ENCODE data around the gene MRPL14.

The MRPL14 gene

DNA sequence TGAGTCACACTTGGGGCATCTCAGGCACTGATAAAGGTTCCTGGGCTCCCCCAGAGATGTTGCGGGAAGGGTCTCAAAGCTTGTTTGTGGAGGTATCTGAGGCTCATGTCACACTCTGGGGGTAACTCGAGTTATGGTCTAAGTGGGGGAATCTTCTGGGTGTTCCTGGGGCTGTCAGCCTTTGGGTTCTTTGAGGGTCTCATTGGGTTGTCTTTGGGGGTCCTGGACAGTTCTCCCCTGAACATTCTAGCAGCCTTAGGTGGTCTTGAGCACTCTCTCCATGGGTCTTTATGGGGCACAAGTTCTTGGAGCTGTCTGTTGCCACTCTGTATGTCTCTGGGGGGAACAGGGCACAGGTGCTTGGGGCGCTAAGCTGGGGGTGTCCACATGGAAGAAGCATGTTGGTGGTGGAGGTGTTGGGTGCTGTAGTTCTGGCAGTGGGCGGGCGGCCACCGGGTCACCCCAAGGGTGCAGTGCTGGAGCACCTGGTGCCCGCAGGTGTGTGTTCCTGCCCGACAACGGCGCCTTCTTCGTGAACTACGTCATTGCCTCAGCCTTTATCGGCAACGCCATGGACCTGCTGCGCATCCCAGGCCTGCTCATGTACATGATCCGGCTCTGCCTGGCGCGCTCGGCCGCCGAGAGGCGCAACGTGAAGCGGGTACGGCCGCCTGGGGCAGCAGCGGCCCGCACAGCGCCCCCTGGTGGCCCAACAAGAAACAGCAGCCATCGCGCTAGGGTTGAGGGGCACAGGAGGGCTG is 24.3 kb upstream of the MRPL14 start:
- Histone ChIP-seq H3K27me3 (ENCODE audit: insufficient read depth, poor library complexity, severe bottlenecking) (no peaks in the 10 kb centered on the region), H3K4me3 (replicated peaks; ENCODE audit: insufficient read depth, low read length) (no peak overlapping the region), H3K27ac (replicated peaks) (no peak overlapping the region)
- TF ChIP-seq GABPA (IDR thresholded peaks at IDR 0.05; ENCODE audit: low read depth): no peak
- no peak for TF ChIP-seq SPI1 (IDR thresholded peaks at IDR 0.05; ENCODE audit: borderline replicate concordance, low read depth)
- no peak for TF ChIP-seq POLR2AphosphoS5 (IDR thresholded peaks at IDR 0.05; ENCODE audit: low read depth)
- no peak for TF ChIP-seq REST (IDR thresholded peaks at IDR 0.05; ENCODE audit: insufficient replicate concordance, low read depth)
- TF ChIP-seq, protein P1, sequence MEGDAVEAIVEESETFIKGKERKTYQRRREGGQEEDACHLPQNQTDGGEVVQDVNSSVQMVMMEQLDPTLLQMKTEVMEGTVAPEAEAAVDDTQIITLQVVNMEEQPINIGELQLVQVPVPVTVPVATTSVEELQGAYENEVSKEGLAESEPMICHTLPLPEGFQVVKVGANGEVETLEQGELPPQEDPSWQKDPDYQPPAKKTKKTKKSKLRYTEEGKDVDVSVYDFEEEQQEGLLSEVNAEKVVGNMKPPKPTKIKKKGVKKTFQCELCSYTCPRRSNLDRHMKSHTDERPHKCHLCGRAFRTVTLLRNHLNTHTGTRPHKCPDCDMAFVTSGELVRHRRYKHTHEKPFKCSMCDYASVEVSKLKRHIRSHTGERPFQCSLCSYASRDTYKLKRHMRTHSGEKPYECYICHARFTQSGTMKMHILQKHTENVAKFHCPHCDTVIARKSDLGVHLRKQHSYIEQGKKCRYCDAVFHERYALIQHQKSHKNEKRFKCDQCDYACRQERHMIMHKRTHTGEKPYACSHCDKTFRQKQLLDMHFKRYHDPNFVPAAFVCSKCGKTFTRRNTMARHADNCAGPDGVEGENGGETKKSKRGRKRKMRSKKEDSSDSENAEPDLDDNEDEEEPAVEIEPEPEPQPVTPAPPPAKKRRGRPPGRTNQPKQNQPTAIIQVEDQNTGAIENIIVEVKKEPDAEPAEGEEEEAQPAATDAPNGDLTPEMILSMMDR (IDR thresholded peaks at IDR 0.05; ENCODE audit: insufficient read depth, low read length): peak; percentile 89
- peak; percentile 56 to 75 for DNase-seq (ENCODE audit: low read depth in 1 of 2, low spot score in 1 of 2)

DNA sequence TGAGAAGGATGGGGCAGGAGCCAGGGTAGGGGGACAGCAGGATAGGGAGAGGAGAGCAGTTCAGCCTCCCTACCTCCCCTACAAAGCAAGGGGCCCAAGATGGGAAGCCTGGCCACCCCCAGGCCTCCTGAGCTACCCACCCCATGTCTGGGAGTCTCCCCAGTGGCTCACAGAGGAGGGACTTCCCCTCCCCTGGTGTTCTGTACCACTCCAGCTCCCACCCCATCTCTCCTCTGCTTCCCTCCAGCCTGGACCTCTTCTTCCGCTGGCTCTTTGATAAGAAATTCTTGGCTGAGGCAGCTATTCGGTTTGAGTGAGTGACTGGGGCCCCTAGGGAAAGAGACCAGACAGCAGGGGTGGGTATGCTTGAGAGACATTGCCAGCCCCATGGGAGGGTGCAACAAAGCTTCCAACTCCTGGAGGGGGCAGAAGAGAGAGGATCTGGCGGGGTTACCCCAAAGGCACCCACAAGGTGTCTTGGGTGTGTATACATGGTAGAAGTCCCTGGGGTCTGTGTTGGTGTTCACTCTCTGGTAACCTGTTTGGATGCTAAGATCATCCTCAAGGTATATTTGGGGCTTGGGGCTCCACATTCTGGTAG is 23.2 kb upstream of the MRPL14 start:
- TF ChIP-seq GABPA (IDR thresholded peaks at IDR 0.05; ENCODE audit: low read depth) (no peak), SPI1 (IDR thresholded peaks at IDR 0.05; ENCODE audit: borderline replicate concordance, low read depth) (no peak), REST (IDR thresholded peaks at IDR 0.05; ENCODE audit: insufficient replicate concordance, low read depth) (no peak), POLR2AphosphoS5 (IDR thresholded peaks at IDR 0.05; ENCODE audit: low read depth) (no peak)
- TF ChIP-seq, protein P1 (IDR thresholded peaks at IDR 0.05; ENCODE audit: insufficient read depth, low read length): no peak
- Histone ChIP-seq H3K27me3 (ENCODE audit: insufficient read depth, poor library complexity, severe bottlenecking) (no peaks in the 10 kb centered on the region), H3K27ac (replicated peaks) (no peak overlapping the region), H3K4me3 (replicated peaks; ENCODE audit: insufficient read depth, low read length) (no peak overlapping the region)
- no peak for DNase-seq (ENCODE audit: low read depth in 1 of 2, low spot score in 1 of 2)

GRCh38 chr6:44149369-44150012 is 22.2 kb upstream of the MRPL14 start:
- no peak for TF ChIP-seq SPI1 (IDR thresholded peaks at IDR 0.05; ENCODE audit: borderline replicate concordance, low read depth)
- no peak for TF ChIP-seq POLR2AphosphoS5 (IDR thresholded peaks at IDR 0.05; ENCODE audit: low read depth)
- TF ChIP-seq, protein P1 (IDR thresholded peaks at IDR 0.05; ENCODE audit: insufficient read depth, low read length): no peak
- no peak for TF ChIP-seq REST (IDR thresholded peaks at IDR 0.05; ENCODE audit: insufficient replicate concordance, low read depth)
- TF ChIP-seq GABPA (IDR thresholded peaks at IDR 0.05; ENCODE audit: low read depth): no peak
- Histone ChIP-seq H3K27ac (replicated peaks) (no peak overlapping the region), H3K4me3 (replicated peaks; ENCODE audit: insufficient read depth, low read length) (no peak overlapping the region), H3K27me3 (ENCODE audit: insufficient read depth, poor library complexity, severe bottlenecking) (no peaks in the 10 kb centered on the region)
- no peak for DNase-seq (ENCODE audit: low read depth in 1 of 2, low spot score in 1 of 2)

Data from HL-60 (cell line).